GM18873 (cell line): ENCODE data around the gene HSF4.

Source experiments
- ATAC-seq: cut with Tn5 transposase; IDR thresholded peaks from one replicate; pipeline ENCODE4 v1.9.1; 2021; ENCODE audit warnings: mild to moderate bottlenecking, moderate library complexity, moderate number of reproducible peaks; ENCODE audit not compliant: unreplicated experiment, low FRiP score

HSF4 gene

GRCh38 chr16:67197704-67198103 lies 33.2 kb downstream of the HSF4 start:
- ATAC-seq = no peak

GRCh38 chr16:67198238-67198734 lies 33.7 kb downstream of the HSF4 start:
- ATAC-seq = no peak

DNA sequence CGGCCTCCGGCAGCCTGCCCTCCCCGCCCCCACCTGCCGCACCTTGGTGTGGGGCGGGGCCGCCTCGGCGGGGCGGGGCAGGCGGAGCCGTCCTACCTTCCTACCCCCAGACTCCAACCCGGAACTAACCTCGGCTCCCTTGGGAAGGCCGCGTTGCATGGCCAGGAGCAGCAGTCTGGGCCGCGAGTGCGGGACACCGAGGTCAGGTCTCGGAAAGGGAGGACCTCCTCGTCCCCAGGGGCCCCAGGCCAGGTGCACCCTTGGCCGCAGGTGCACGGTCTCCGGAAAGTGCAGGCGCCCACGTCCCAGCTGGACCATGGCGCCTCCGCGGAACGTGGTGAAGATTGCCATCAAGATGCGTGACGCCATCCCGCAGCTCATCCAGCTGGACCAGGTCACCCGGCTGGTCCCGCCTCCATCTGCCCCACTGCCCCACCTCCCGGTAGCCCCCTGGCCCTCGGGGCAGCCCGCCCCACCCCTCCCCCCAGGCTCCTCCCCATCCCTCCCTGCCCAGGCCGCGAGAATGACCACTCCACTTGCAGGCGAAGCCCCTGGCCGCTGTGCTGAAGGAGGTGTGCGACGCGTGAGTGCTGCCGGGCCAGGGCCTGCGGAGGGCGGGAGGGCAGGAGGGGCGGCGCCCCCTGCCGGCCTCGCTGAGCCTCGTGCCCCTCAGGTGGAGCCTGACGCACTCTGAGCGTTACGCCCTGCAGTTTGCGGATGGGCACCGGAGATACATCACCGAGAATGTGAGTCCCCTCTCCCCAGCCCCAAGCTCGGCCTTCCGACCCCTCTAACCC lies 34.7 kb downstream of the HSF4 start, which contains the start of gene ELMO3:
Gene ELMO3 (plus strand): TSS at position 121 of the 797 bp plus-strand sequence. CDS start 196 bp downstream, at position 317.
- ATAC-seq = no peak

DNA sequence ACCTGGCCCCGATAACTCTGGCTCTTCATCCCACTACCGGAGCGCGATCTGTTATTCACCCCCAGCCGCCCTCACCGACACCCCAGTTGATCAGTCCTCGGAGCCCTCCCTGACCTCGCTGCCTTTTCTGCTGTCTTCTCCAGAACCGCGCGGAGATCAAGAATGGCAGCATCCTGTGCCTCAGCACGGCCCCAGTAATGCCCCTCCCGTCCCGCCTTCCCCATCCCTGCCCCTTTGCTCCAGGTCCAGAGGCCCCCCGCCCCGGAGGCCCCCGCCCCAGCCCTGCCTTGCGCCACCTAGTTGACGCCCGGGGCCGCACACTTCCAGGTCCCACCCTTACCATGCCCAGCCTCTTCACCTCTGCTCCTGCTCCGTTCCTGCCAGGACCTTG lies 35.3 kb downstream of the HSF4 start:
- ATAC-seq = no peak

DNA sequence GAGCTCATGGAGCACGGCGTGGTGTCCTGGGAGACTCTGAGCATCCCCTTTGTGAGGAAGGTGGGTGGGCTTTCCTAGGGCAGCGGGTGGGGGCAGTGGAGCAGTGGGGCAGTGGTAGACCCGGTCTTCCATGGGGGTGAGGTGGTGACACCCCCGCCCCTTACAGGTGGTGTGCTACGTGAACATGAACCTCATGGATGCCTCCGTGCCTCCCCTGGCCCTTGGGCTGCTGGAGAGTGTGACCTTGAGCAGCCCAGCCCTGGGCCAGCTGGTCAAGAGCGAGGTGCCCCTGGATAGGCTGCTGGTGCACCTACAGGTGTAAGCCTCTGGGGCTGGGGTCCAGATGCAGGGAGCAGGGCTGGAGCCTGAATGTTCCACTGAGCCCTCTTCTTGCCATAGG lies 35.9 kb downstream of the HSF4 start:
- ATAC-seq = no peak

GRCh38 chr16:67201411-67202345 lies 37.1 kb downstream of the HSF4 start:
- ATAC-seq = no peak

GRCh38 chr16:67202426-67202825 lies 37.9 kb downstream of the HSF4 start:
- ATAC-seq = no peak

DNA sequence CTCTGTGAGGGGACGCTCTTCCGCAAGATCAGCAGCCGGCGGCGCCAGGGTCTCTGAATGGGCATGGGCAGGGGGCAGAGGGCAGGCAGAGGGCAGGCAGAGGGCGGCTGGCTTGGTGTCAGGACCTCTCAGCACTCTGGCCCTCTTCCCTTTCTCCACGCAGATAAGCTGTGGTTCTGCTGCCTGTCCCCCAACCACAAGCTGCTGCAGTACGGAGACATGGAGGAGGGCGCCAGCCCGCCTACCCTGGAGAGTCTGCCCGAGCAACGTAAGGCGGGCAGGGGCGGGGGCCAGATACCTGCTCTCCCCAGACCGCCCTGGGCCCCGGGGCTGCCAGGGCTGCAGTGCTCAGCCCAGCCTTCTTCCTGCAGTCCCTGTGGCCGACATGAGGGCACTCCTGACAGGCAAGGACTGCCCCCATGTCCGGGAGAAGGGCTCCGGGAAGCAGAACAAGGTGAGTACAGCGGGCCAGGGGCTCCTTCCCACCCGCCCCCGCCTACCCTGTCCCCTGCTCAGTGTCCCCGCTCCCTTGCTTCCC lies 38.5 kb downstream of the HSF4 start:
- no peak for ATAC-seq

- ATAC-seq = no peak
Observed at GRCh38 chr16:67204076-67204475, 39.5 kb downstream of the HSF4 start.

GRCh38 chr16:67206129-67206837 lies 41.7 kb downstream of the HSF4 start:
- no peak for ATAC-seq

GRCh38 chr16:67206838-67207248 lies 42.3 kb downstream of the HSF4 start:
- ATAC-seq = no peak

DNA sequence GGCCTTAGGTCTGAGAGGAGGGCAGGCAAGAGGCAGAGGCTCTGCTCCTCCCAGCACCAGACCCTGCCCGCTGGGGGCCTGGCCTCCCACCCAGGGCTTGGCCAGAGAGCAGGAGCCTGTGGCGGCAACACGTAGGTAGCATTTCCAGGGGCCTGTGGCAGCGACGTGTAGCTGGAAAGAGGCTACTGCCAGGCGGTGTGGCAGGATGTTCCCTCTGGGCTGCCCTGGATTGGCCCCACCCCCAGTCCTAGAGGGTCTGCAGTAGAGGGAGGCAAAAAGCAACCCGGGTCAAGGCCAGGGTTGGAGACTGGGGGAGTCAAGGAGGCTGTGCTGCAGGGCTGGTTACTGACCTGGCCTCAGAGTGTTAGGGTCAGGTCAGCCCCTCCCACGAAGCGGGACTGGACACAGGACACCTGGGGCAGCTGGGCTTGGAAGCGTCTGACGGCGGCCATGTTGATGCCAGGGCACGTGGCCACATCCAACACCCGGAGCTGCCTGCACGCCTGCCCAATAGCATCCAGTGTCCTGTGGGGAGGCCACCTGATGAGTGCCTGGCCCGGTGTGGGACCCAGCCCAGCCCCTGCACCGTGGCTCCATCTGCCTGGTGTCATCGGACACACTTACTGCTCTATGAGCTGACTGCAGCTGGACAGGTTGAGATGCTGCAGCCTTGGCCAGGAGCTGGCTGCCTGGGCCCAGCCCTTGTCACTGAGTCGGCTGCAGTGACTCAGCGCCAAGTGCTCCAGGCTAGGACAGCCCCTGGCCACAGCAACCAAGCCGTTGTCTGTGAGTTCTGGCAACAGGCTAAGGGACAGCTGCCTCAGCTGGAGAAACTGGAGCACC lies 42.9 kb downstream of the HSF4 start:
- ATAC-seq = no peak

GRCh38 chr16:67208154-67208896 lies 43.8 kb downstream of the HSF4 start:
- no peak for ATAC-seq

GRCh38 chr16:67209565-67209964 lies 45.0 kb downstream of the HSF4 start:
- ATAC-seq = no peak

GRCh38 chr16:67210069-67210937 lies 45.8 kb downstream of the HSF4 start:
- no peak for ATAC-seq

GRCh38 chr16:67211674-67212073 lies 47.1 kb downstream of the HSF4 start:
- no peak for ATAC-seq

GRCh38 chr16:67212766-67213165 lies 48.2 kb downstream of the HSF4 start:
- no peak for ATAC-seq
